Umbilical cord (tissue), 2 donors: ENCODE data around the gene C1orf52. TPM values are rescaled to one million over a fixed set of nuclear protein-coding genes. Genes with fewer than 3 reads are reported as not detected.

Experiments used
- DNase-seq: peaks from one replicate; pipeline ENCODE4 v3.0.0-alpha.2; 2015; ENCODE audit warnings: low spot score
- total RNA-seq: library from RNA; depleted of rRNA; stranded (reverse); fragments of >200 nt; gene quantifications from one replicate; pipeline ENCODE4 v1.2.3, GENCODE V29; 2014; ENCODE audit warnings: low replicate concordance; ENCODE audit not compliant: insufficient read depth

The C1orf52 gene
- total RNA-seq: 22.9 TPM

DNA sequence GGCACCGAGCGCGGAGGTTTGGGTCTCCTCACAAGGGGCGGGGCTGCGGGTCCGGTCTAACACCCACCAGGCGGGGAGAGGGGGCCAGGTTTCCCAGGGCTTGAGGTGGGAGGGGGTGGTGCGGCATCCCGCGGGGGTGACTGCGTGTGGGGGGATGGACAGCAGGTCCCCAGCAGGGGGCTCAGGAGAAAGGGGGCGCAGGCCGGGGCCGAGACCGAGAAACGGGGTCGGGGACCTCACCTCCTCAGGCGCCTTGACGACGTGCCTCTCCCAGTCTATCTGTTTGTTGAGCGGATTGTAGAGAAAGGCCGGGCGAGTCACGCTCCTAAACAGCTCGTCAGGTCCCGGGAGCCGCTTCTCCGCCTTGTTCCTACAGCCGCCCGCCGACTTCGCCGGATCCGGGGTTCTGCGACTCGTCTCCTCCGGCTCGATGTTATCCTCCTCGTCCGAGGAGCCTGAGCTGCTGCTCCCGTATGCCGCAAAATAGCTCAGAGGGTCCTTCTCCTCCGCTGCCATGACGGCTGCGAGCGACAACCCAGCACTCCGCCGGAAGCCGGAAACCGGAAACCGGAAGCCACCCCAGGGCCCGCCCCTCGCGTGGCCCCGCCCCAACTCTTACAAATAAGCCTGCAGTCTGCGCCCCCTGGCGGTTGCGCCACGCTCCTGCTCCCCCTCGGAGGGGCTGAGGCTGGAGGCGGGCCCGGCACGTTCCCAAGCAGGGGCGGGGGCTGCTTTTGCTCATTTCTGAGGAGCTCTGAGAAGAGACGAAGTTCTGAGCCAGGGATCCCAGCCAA is at the start of gene C1orf52:
Gene C1orf52 (minus strand): TSS at position 545 of the 794 bp plus-strand sequence. CDS start 29 bp downstream, at position 516.
- peak; percentile 96 for DNase-seq

DNA sequence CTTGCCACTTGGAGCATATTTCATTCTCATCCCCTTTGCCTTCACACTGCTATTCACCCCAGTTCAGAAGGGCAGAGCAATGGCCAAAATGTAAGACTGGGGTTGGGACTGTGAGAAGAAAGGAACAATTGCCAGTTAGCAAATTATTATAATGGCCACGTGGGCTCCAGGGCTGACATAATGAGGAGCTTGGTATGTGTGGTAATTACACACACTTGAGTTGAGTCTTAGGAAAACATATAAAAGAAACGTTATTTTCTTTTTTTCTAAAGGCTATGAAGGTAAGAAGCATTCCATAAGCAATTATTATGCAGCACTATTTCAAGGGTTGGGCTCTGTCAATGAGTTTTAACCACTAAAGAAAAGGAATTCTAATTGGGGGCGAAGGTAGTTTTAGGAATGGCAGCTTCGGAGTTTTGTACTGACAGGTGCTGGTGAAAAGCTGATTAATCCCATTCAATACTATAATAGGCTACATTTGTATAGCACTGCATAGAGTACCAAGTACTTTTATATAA is 49.4 kb upstream of the C1orf52 start:
- DNase-seq: no peak

DNA sequence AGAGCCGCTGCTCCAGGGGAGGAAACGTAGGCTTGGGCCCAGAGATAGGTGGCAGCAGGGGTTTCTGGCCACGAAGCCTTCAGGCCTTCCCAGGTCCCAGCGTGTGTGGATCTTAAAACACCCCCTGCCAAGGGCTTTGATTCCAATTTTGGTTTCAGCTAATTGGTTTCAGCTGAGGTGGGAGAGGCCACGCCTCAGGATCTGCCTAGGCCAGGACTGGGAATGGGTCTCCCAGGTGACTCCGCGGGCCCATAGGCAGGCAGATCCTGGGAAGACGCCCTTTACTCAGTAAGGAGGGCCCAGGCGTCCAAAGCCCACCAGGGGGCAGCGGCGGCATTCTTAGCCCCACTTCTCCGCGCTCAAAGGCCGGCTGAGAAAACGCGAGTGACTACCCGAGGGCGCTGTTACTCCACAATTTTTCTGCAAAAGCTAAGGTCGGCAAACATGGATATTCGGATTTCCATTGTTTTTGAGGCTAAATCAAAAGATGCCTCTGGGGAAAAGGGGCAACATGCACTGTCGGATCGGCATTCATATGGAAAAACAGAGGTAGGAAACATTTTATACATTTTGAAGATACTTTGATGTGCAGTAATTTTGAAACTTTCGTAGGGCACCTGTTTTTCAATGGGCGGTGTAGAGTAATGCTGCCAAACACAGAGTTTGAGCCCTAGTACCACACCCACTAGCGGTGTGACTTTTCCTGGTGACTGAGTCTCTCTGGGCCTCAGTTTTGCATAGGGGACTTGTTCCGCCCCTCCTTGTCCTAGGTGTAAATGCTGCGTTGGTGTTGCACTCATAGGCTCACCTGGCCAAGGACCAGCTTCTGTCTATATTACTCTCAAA is 48.7 kb upstream of the C1orf52 start:
- DNase-seq: peak; percentile 91

DNA sequence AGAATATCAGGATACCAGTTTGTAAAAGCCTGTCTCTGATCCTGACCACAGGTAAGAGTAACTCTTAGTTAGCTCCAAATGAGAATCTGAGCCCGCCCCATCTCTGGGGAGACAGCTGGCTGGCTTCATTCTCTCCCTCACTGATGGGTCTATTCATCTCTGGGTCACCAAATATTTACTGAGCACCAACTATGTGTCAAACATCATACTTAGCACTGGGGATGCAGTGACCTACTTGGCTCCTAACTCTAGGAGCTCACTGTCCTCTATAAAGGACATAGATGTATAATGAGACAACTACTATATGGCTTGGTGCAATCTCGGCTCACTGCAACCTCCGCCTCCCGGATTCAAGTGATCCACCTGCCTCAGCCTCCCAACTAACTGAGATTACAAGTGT is 46.8 kb upstream of the C1orf52 start:
- no peak for DNase-seq

DNA sequence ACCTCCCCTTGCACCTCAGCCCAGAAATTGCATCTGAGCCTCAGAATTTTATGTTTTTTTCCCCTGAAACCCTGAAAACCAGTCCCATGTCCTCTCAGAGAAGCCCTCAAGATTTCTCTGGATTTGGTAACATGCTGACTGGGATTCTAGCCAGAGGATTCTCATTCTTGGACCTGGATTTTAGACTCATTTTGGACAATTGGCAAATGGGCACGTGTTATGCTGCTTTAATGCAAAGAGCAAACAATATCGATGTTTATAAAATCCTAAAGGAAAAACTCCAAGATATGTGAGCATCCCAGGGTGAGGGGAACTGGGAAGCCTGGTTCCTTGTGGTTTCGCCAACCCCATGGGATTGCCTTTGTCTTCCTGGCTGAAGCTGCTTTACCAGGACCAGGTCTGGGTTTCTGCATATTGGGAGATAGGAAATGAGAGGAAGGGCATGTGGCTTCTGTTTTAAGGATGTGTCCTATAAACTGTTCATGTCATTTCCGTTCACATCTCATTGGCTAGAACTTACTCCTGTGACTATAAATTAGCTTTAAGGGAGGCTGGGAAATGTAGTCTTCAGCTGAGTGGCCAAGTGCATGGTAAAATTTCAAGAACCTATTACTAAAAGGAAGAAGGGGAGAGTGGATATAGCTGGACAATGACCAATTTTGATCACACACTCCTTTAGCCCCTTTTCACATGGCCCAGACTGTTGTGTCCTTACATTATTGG is 44.1 kb upstream of the C1orf52 start:
- DNase-seq: no peak

DNA sequence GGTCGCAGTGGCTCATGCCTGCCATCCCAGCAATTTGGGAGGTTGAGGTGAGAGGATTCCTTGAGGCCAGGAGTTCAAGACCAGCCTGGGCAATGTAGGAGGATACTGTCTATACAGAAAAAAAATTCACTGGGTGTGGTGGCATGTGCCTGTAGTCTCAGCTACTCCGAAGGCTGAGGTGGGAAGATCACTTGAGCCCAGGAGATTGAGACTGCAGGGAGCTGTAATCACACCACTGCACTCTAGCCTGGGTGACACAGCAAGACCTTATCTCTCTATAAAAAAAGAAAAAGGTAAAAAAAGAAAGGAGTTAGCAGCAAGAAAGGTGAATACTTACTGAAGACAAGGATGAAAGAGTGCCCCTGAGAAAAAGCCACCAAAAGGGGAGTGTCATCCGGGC is 40.7 kb upstream of the C1orf52 start:
- no peak for DNase-seq

DNA sequence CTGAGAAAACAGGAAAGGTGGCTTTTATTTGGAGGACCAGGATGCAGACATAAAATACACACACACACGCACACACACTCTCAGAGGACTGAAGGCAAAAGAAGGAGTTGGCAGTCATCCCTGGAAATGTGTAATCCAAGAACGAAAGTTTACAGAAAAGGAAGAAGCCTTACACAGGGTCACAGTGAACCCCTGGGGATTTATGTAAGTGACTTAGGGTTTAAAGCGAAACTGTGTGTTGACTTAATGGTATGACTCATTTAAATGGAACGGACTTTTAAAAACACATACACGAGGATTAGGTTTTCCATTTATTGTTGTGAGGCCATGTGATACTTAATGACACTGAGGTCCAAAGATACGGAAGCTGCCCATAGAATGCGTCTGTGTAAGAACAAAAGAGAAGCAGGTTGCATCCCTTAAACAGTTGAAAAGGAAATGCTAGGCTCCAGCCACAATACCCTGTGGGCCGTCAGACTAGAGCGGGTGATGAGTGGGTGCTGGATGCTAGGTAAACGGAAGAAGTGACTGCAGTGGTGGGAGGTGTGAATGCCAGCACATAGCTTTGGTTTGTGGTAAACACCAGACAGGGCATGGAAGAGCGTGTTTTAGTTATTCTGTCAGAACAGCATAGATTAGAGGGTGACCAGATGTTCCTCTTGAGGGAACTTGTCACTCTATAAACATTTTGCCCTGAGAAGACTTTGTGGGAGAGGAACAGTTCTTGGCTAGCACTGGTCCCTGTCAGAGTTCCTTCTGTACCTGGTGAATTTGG is 38.6 kb upstream of the C1orf52 start:
- peak; percentile 94 for DNase-seq

DNA sequence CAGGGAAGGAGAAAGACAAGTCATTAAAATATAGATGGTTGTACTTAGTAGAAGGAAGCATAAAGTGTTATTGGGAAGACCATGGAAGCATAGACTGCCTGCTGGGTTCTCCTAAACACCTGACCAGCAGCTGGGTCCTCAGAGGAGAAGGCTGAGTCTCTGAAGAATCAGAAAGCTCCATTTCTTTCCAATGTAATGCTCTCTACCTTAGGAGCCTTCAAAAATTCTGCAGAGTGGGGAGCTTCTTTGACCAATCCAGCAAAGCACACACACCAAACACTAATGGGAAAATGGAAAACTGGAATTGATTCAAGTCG is 38.0 kb upstream of the C1orf52 start:
- DNase-seq: no peak

DNA sequence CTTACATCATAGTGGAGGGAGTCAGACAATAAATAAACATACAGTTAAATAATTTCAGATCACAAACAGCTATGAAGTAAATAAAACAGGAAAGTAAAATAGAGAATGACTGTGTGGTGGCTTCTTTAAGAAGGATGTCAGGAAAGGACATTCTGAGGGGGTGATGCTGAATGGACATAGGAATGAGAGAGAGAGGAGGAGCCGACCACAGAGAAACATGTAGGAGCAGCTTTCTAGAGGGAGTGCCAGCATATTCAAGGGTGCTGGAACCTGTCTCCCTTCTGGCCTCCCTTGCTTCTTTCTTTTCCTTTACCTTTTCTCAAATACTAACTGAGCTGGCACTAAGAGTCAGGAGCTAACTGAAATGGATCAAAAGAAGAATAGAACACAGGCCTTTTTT is 37.5 kb upstream of the C1orf52 start:
- DNase-seq: no peak

DNA sequence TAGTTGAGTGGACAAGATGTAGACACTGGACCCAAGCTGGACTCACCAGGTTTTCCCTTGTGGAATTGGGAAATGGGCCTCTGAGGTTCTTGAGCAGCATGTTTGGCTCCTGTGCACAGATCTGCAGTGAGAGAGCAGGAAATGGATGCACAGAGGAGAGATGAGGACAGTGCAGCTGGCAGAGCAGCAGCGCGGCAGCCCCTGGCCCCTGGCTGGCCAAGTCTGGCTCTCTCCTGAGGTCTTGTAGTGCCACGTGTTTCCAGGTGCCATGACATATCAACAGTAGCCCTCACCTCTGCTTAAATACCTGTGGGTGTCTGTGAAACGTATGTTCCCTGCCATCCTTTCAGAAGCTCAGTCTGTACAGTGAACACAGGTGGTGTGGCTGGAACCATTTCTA is 36.2 kb upstream of the C1orf52 start:
- no peak for DNase-seq

DNA sequence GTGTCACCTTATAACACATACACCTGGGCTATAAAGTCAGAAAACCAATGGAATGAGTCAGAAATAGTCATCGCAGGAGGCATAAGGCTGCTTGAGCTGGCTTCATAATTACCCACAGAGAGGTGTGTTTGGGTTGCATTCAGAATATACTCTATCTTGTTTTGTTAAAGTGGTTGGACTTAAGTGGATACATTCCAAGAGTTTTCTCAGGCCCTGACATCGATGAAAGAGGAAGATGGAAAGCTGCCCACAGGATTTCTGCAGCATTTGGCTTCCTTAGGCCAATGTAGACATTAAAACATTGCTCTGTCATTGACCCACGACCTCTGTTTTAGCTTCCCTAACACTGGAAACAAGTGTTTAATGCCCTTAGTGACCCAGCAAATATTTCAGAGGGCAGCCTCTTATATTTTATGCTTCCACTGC is 35.6 kb upstream of the C1orf52 start:
- DNase-seq: no peak

DNA sequence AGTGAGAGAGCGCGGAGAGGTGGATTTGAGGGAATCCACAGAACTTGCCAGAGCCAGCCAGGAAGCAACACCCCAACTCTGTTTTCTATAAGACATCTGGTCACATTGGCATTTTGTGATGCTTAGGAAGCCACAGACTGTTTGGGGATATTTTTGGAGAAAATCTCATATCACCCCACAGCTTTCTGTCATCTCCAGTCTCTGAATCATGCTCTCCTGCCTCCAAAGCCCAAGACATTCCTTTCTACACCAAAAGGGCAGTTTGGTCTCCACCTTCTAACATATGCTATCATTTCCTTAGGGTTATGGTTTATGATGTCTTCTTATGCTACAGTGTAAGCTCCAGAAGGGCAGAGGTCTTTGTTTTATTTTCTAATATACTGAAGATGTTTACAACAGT is 31.4 kb upstream of the C1orf52 start:
- DNase-seq: no peak

DNA sequence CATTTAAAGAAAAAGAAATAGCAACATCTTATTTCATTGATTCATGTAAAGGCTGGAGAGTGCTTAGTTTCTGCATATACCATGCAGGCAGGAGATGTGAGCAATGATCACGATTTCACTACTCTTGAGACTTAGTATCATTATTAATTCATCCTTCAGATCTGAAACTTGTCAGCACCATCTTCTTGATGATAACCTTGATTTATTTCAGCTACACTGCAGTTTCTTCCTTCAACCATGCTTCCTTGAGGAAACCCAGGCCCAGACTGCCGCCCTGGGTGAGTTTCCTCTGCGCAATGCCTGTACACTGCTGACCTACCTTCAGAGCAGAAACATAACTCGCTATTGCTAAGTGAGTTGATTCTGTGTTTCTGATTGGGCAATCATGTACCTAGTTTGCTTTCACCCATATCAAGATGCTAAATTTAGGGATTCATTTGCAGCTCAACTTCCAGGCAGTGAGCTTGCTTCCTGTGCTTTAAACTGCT is 30.4 kb upstream of the C1orf52 start:
- no peak for DNase-seq

DNA sequence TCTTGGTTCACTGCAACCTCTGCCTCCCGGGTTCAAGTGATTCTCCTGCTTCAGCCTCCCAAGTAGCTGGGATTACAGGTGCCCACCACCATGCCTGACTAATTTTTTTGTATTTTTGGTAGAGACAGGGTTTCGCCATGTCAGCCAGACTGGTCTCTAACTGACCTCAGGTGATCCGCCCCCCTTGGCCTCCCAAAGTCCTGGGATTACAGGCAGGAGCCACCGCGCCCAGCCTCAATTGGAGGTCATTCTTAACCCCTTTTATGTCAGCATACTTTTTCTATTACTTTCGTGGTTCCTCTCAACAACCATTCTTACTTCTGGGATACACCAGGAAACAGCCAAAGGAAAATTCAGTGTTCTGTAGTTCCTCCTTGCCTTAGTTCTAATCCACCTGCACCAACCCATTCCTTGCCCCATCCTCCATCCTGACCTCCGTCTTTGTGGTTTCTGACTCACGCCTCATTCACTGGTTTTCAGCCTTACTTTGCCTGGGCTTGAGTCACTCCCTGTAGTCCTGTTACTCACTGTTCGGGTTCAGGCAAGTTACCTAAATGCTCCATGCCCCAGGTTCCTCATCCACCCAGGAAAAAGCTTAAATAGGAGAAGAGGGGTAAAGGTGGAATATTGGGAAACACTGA is 29.9 kb upstream of the C1orf52 start:
- no peak for DNase-seq

DNA sequence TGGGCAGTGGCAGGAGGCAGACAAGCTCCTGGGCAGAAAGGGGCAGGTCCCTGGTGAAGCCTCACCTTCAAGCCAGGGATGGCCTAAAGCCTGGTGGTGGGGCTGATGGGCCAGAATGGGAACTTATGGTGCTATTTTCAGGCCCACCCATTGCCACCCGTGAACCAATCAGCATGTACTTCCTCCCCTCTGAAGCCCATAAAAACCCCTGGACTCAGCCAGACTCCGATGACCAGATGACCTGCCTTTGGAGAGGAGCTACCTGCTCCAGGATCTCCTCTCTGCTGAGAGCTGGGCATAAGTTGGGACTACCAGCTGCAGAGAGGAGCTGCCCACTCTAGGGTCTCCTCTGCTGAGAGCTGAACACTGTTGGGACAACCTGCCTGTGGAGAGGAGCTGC is 24.7 kb upstream of the C1orf52 start:
- no peak for DNase-seq

DNA sequence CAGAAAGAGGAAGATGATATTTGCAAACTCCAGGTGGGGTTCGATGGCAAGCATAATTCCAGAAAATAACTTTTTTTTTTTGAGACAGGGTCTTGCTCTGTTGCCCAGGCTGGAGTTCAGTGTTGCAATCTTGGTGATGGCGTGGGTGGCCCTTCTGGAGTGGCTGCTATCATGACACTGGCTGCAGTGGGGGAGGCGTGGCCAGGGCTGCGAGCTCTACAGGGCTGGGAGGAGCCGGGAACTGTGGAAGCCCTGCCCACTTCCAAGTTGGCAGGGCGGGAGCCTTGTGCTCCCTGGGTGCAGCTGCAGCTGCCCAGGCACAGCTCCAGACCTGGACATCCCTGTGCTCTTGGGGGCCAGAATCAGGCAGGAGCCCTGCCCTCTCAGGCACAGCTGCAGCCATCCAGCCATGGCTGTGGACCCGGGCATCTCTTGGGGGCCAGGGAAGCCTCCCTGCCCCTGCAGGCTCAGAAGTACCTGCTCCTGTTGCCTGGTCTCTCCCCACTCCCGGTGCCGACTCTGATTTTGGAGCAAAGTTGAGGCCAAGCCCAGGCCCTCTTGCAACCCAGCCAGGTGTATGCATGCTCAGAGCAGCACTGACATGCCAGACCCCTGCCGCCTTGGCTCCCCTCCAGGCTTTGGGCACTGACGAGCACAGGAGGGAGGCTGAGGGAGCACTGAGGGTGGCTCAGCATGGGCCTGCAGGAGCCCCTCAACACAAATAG is 24.2 kb upstream of the C1orf52 start:
- no peak for DNase-seq

DNA sequence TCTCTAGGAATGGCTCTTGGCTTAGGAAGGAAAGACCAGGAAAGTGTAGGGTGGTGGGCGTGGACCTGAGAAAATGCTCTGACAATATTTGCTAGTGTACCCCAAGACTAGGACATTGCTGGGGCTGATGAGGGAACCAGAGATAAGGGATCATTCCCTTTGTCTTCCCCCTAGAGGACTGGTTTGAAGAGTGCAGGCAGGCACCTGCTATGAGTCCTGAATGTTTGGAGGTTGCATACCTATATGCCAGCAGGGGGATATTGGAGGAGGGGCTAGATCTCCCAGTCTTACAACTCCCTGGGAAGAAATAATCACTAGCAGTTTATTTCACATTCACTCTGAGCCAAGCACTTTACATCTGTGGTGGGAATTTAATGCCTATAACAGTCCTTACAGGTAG is 23.0 kb upstream of the C1orf52 start:
- DNase-seq: no peak

DNA sequence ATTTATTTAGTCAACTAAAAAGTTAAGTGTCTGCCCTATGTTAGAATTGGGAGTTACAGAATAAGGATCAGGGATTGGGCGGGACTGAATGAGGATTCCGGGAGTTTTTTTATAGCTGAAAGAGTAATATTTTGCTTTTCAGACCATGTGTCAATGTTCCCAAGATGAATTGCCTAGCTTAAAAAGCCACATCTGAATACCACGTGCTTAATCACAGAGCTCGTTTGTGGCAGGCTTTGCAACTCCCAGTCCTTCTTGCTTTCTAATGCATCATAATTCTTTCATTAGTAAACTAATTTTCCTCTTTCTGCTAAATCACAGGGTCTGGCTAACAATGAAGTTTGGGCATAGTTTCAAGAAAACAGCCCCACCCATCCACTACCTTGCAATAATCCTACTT is 21.2 kb upstream of the C1orf52 start:
- no peak for DNase-seq

DNA sequence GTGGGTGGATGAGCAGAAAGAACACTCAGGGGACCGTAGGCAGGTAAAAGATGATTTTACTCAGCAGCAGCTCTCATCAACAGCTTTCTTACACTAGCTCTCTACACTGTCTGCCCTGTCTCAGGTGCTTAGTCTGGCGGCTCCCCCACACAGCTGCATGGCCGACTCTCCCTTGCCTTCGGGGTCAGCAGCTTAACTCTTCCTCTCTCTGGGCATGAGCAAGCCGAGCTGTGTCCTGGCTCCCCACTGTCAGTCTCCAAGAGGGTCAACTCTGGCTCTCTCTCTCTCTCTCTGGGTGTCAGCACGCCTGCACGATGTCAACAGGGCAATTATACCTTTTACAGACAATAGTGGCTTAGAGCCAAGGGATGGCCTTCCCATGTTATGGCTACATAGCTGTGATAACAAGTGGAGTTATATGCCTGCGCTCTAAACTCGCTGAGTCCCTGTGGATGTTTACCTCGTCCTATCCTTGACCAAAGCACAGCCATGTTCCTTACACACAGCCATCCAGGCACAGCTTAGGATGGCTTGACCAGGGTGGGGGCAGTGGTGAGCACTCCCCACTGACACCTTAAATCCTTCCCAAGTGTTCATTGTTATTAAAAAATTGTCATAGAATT is 20.1 kb upstream of the C1orf52 start:
- DNase-seq: no peak
